ENCODE measurements around the gene RIN3. TPM values are rescaled to one million over a fixed set of nuclear protein-coding genes. Genes with fewer than 3 reads are reported as not detected.
"Not testable (repeated sequence)": the region's sequence is repeated elsewhere in the genome, so short reads cannot be mapped to it uniquely, and the experiment has no call there.

RIN3 gene
- total and polyA plus RNA-seq, 2 experiments from 2014 or later = 3.5 to 5.4 TPM

GRCh38 chr14:92678766-92679165 is 165.2 kb downstream of the RIN3 start:
- Histone ChIP-seq H3K4me1 (ENCODE audit: low read depth) (no peaks in the 10 kb centered on the region), H3K9me3 (ENCODE audit: low read depth) (no peaks in the 10 kb centered on the region), H3K27ac (no peak overlapping the region), H3K36me3 (no peaks in the 10 kb centered on the region), H3K27me3 (no peaks in the 10 kb centered on the region), H3K4me3 (no peak overlapping the region)
- DNase-seq (ENCODE audit: low read depth in 1 of 2, low spot score in 1 of 2) = no peak
- no peak for TF ChIP-seq CTCF (IDR thresholded peaks at IDR 0.05; ENCODE audit: low read depth, low read length)

- no peak for TF ChIP-seq CTCF (IDR thresholded peaks at IDR 0.05; ENCODE audit: low read depth, low read length)
- DNase-seq (ENCODE audit: low read depth in 1 of 2, low spot score in 1 of 2) = no peak
Measured at GRCh38 chr14:92679246-92679645, 165.7 kb downstream of the RIN3 start.

GRCh38 chr14:92680330-92680729 is 166.7 kb downstream of the RIN3 start:
- not testable (repeated sequence) for H3K9me3 ChIP-seq (ENCODE audit: low read depth)

More at GRCh38 chr14:92679246-92679645, 165.7 kb downstream of the RIN3 start:
- Histone ChIP-seq H3K27ac (no peak overlapping the region), H3K4me1 (ENCODE audit: low read depth) (no peaks in the 10 kb centered on the region), H3K27me3 (no peaks in the 10 kb centered on the region), H3K4me3 (no peak overlapping the region), H3K9me3 (ENCODE audit: low read depth) (no peaks in the 10 kb centered on the region), H3K36me3 (no peaks in the 10 kb centered on the region)

GRCh38 chr14:92680781-92681650 is 167.4 kb downstream of the RIN3 start:
- H3K4me3 ChIP-seq = no peak overlapping the region
- no peaks in the 10 kb centered on the region for H3K4me1 ChIP-seq (ENCODE audit: low read depth)
- peak; percentile 95 for TF ChIP-seq CTCF (IDR thresholded peaks at IDR 0.05; ENCODE audit: low read depth, low read length)
- peak; percentile 79 to 84 for DNase-seq (ENCODE audit: low read depth in 1 of 2, low spot score in 1 of 2)
- no peaks in the 10 kb centered on the region for H3K27me3 ChIP-seq
- no peaks in the 10 kb centered on the region for H3K9me3 ChIP-seq (ENCODE audit: low read depth)
- no peak overlapping the region for H3K27ac ChIP-seq
- H3K36me3 ChIP-seq = no peaks in the 10 kb centered on the region

More at GRCh38 chr14:92680330-92680729, 166.7 kb downstream of the RIN3 start:
- not testable (repeated sequence) for H3K4me1 ChIP-seq (ENCODE audit: low read depth); H3K4me3 ChIP-seq; DNase-seq (ENCODE audit: low read depth in 1 of 2, low spot score in 1 of 2); H3K27me3 ChIP-seq; H3K36me3 ChIP-seq; H3K27ac ChIP-seq

- Histone ChIP-seq H3K9me3 (ENCODE audit: low read depth) (no peaks in the 10 kb centered on the region), H3K27me3 (peaks cover 9% of the 10 kb centered on the region), H3K4me3 (no peak overlapping the region), H3K4me1 (ENCODE audit: low read depth) (no peaks in the 10 kb centered on the region), H3K27ac (no peak overlapping the region), H3K36me3 (no peaks in the 10 kb centered on the region)
- TF ChIP-seq CTCF (IDR thresholded peaks at IDR 0.05; ENCODE audit: low read depth, low read length) = no peak
- no peak for DNase-seq (ENCODE audit: low read depth in 1 of 2, low spot score in 1 of 2)
Measured at GRCh38 chr14:92683041-92683440, 169.5 kb downstream of the RIN3 start.

GRCh38 chr14:92684801-92685560 is 171.4 kb downstream of the RIN3 start:
- H3K27me3 ChIP-seq = peaks cover 18% of the 10 kb centered on the region
- H3K36me3 ChIP-seq = no peaks in the 10 kb centered on the region
- H3K4me3 ChIP-seq = no peak overlapping the region
- H3K9me3 ChIP-seq (ENCODE audit: low read depth) = no peaks in the 10 kb centered on the region
- no peak for TF ChIP-seq CTCF (IDR thresholded peaks at IDR 0.05; ENCODE audit: low read depth, low read length)
- no peaks in the 10 kb centered on the region for H3K4me1 ChIP-seq (ENCODE audit: low read depth)
- no peak overlapping the region for H3K27ac ChIP-seq
- DNase-seq (ENCODE audit: low read depth in 1 of 2, low spot score in 1 of 2) = no peak

Data from cardiac muscle cell (in vitro differentiated cells and primary cell).